ENCODE measurements around the gene KRT3. TPM values are rescaled to one million over a fixed set of nuclear protein-coding genes. Genes with fewer than 3 reads are reported as not detected.

Gene KRT3
- total and polyA plus RNA-seq, 4 donors: not detected

DNA sequence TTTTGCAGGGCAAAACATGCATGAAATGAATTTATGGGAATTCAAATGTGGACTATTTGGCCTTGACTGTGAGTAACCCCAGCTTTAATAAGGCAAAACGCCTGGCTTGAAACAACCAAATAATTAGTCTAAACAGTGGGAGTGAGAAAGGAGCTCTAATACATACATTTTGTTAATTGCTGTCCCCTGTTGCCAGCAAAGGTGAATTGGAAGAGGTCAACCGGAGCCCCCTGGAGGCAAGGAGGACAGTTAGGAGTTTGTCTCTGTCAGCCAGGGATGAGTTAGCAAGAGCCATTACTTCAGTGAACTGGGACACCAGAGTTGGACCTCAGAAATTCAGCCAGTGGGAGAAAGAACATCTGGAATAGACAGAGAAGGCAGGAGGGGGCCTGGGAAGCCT is 36.2 kb downstream of the KRT3 start:
- Histone ChIP-seq H3K4me3 (ENCODE audit: low read depth in 1 of 3, low read length in 3 of 3) (no peak overlapping the region), H3K27ac (ENCODE audit: low read depth in 1 of 2, low read length in 2 of 2) (no peak overlapping the region), H3K9me3 (ENCODE audit: control insufficient read depth in 4 of 4, low read length in 3 of 4) (peaks cover 0 to 5% (median 3%) of the 10 kb centered on the region in 4 donors), H3K9ac (ENCODE audit: low read depth in 1 of 2, low read length in 2 of 2) (no peak overlapping the region), H3K36me3 (ENCODE audit: control insufficient read depth in 4 of 4, insufficient read depth in 3 of 4, low read depth in 1 of 4, low read length in 3 of 4) (no peaks in the 10 kb centered on the region), H3K27me3 (ENCODE audit: control insufficient read depth in 4 of 4, insufficient read depth in 4 of 4, low read length in 3 of 4) (no peaks in the 10 kb centered on the region), H3K4me1 (ENCODE audit: control insufficient read depth in 4 of 4, insufficient read depth in 4 of 4, low read length in 3 of 4) (no peaks in the 10 kb centered on the region)
- WGBS: 49% methylated on average over 2 of the region's 2 CpGs
- DNase-seq (ENCODE audit: low spot score): no peak
- TF ChIP-seq RAD21 (IDR thresholded peaks at IDR 0.05) (no peak), GABPA (IDR thresholded peaks at IDR 0.05 in 1 of 2, conservative IDR thresholded peaks at IDR 0.05 in 1 of 2) (no peak), HNF4A (conservative IDR thresholded peaks at IDR 0.05) (no peak), FOXA2 (IDR thresholded peaks at IDR 0.05) (no peak), SP1 (IDR thresholded peaks at IDR 0.05) (no peak), YY1 (IDR thresholded peaks at IDR 0.05) (no peak), TAF1 (conservative IDR thresholded peaks at IDR 0.05) (no peak), HNF4G (IDR thresholded peaks at IDR 0.05) (no peak), FOXA1 (IDR thresholded peaks at IDR 0.05) (no peak), NR2F2 (IDR thresholded peaks at IDR 0.05) (no peak), EGR1 (IDR thresholded peaks at IDR 0.05; ENCODE audit: low read depth in 2 of 2) (no peak)
- TF ChIP-seq, protein P1, sequence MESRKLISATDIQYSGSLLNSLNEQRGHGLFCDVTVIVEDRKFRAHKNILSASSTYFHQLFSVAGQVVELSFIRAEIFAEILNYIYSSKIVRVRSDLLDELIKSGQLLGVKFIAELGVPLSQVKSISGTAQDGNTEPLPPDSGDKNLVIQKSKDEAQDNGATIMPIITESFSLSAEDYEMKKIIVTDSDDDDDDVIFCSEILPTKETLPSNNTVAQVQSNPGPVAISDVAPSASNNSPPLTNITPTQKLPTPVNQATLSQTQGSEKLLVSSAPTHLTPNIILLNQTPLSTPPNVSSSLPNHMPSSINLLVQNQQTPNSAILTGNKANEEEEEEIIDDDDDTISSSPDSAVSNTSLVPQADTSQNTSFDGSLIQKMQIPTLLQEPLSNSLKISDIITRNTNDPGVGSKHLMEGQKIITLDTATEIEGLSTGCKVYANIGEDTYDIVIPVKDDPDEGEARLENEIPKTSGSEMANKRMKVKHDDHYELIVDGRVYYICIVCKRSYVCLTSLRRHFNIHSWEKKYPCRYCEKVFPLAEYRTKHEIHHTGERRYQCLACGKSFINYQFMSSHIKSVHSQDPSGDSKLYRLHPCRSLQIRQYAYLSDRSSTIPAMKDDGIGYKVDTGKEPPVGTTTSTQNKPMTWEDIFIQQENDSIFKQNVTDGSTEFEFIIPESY (IDR thresholded peaks at IDR 0.05): no peak
- TF ChIP-seq, protein P2, sequence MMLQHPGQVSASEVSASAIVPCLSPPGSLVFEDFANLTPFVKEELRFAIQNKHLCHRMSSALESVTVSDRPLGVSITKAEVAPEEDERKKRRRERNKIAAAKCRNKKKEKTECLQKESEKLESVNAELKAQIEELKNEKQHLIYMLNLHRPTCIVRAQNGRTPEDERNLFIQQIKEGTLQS (IDR thresholded peaks at IDR 0.05): no peak
- TF ChIP-seq, protein P3, sequence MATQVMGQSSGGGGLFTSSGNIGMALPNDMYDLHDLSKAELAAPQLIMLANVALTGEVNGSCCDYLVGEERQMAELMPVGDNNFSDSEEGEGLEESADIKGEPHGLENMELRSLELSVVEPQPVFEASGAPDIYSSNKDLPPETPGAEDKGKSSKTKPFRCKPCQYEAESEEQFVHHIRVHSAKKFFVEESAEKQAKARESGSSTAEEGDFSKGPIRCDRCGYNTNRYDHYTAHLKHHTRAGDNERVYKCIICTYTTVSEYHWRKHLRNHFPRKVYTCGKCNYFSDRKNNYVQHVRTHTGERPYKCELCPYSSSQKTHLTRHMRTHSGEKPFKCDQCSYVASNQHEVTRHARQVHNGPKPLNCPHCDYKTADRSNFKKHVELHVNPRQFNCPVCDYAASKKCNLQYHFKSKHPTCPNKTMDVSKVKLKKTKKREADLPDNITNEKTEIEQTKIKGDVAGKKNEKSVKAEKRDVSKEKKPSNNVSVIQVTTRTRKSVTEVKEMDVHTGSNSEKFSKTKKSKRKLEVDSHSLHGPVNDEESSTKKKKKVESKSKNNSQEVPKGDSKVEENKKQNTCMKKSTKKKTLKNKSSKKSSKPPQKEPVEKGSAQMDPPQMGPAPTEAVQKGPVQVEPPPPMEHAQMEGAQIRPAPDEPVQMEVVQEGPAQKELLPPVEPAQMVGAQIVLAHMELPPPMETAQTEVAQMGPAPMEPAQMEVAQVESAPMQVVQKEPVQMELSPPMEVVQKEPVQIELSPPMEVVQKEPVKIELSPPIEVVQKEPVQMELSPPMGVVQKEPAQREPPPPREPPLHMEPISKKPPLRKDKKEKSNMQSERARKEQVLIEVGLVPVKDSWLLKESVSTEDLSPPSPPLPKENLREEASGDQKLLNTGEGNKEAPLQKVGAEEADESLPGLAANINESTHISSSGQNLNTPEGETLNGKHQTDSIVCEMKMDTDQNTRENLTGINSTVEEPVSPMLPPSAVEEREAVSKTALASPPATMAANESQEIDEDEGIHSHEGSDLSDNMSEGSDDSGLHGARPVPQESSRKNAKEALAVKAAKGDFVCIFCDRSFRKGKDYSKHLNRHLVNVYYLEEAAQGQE (IDR thresholded peaks at IDR 0.05): no peak

DNA sequence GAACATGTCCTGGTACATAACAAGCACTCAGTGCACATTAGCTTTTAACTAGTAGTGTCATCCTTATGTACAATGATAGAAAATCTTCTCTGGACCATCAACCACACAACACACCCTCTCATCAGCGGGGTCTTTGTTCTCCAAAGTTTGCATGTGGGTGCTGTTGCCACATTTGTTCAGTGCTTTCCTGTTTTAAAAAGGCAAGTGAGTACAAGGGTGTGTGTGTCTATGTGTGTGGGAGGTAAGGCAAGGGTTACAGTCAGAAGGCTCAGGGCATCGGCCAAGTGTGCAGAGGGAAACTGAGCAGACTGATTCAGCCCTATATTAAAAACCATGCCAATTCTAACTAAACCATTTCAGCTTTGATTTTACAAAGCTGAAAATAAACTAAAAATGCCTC is 36.7 kb downstream of the KRT3 start:
- H3K9me3 ChIP-seq (ENCODE audit: control insufficient read depth in 4 of 4, low read length in 3 of 4): peaks cover 0 to 5% (median 3%) of the 10 kb centered on the region in 4 donors
- H3K4me3 ChIP-seq (ENCODE audit: low read depth in 1 of 3, low read length in 3 of 3): no peak overlapping the region
- no peaks in the 10 kb centered on the region for H3K27me3 ChIP-seq (ENCODE audit: control insufficient read depth in 4 of 4, insufficient read depth in 4 of 4, low read length in 3 of 4)
- WGBS: 43% methylated on average over 2 of the region's 2 CpGs
- H3K9ac ChIP-seq (ENCODE audit: low read depth in 1 of 2, low read length in 2 of 2): no peak overlapping the region
- no peak for DNase-seq (ENCODE audit: low spot score)
- no peak overlapping the region for H3K27ac ChIP-seq (ENCODE audit: low read depth in 1 of 2, low read length in 2 of 2)
- TF ChIP-seq, protein P4, sequence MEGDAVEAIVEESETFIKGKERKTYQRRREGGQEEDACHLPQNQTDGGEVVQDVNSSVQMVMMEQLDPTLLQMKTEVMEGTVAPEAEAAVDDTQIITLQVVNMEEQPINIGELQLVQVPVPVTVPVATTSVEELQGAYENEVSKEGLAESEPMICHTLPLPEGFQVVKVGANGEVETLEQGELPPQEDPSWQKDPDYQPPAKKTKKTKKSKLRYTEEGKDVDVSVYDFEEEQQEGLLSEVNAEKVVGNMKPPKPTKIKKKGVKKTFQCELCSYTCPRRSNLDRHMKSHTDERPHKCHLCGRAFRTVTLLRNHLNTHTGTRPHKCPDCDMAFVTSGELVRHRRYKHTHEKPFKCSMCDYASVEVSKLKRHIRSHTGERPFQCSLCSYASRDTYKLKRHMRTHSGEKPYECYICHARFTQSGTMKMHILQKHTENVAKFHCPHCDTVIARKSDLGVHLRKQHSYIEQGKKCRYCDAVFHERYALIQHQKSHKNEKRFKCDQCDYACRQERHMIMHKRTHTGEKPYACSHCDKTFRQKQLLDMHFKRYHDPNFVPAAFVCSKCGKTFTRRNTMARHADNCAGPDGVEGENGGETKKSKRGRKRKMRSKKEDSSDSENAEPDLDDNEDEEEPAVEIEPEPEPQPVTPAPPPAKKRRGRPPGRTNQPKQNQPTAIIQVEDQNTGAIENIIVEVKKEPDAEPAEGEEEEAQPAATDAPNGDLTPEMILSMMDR (IDR thresholded peaks at IDR 0.05; ENCODE audit: low read depth, low read length, missing input control): no peak
- TF ChIP-seq, protein P2 (IDR thresholded peaks at IDR 0.05): no peak
- TF ChIP-seq GABPA (IDR thresholded peaks at IDR 0.05 in 1 of 2, conservative IDR thresholded peaks at IDR 0.05 in 1 of 2) (no peak), HNF4A (conservative IDR thresholded peaks at IDR 0.05) (no peak), FOXA2 (IDR thresholded peaks at IDR 0.05) (no peak), YY1 (IDR thresholded peaks at IDR 0.05) (no peak), RXRA (IDR thresholded peaks at IDR 0.05) (no peak), NR2F2 (IDR thresholded peaks at IDR 0.05) (no peak), HNF4G (IDR thresholded peaks at IDR 0.05) (no peak), RAD21 (IDR thresholded peaks at IDR 0.05) (no peak), FOXA1 (IDR thresholded peaks at IDR 0.05) (no peak), TAF1 (conservative IDR thresholded peaks at IDR 0.05) (no peak), JUND (IDR thresholded peaks at IDR 0.05) (no peak)
- TF ChIP-seq, protein P5, sequence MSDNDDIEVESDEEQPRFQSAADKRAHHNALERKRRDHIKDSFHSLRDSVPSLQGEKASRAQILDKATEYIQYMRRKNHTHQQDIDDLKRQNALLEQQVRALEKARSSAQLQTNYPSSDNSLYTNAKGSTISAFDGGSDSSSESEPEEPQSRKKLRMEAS (IDR thresholded peaks at IDR 0.05): no peak
- TF ChIP-seq, protein P1 (IDR thresholded peaks at IDR 0.05): no peak
- H3K36me3 ChIP-seq (ENCODE audit: control insufficient read depth in 4 of 4, insufficient read depth in 3 of 4, low read depth in 1 of 4, low read length in 3 of 4): no peaks in the 10 kb centered on the region
- no peaks in the 10 kb centered on the region for H3K4me1 ChIP-seq (ENCODE audit: control insufficient read depth in 4 of 4, insufficient read depth in 4 of 4, low read length in 3 of 4)

Data from liver (tissue), 9 donors.